ENCODE results near the gene LIPA.

GRCh38 chr10:89167915-89168314, 83.7 kb downstream of the LIPA start:
- no peak for TF ChIP-seq CTCF (IDR thresholded peaks at IDR 0.05)
- no peak for TF ChIP-seq EP300 (IDR thresholded peaks at IDR 0.05)
- TF ChIP-seq POLR2A (IDR thresholded peaks at IDR 0.05), result no peak
